ENCODE results near the gene BCAS1.

BCAS1 gene

GRCh38 chr20:53964501-53965253 lies 105.7 kb downstream of the BCAS1 start:
- TF ChIP-seq CTCF (IDR thresholded peaks at IDR 0.05; ENCODE audit: low read depth, low read length): no peak
- no peak for DNase-seq (ENCODE audit: low read depth in 2 of 2)
- no peak overlapping the region for H3K4me3 ChIP-seq (replicated peaks in 1 of 2; ENCODE audit: low read depth in 2 of 2, low read length in 2 of 2)

GRCh38 chr20:53964067-53964466 lies 106.3 kb downstream of the BCAS1 start:
- no peak for DNase-seq (ENCODE audit: low read depth in 2 of 2)
- H3K4me3 ChIP-seq (replicated peaks in 1 of 2; ENCODE audit: low read depth in 2 of 2, low read length in 2 of 2): no peak overlapping the region
- TF ChIP-seq CTCF (IDR thresholded peaks at IDR 0.05; ENCODE audit: low read depth, low read length): no peak

GRCh38 chr20:53963635-53964034 lies 106.8 kb downstream of the BCAS1 start:
- no peak overlapping the region for H3K4me3 ChIP-seq (replicated peaks in 1 of 2; ENCODE audit: low read depth in 2 of 2, low read length in 2 of 2)
- no peak for TF ChIP-seq CTCF (IDR thresholded peaks at IDR 0.05; ENCODE audit: low read depth, low read length)
- no peak for DNase-seq (ENCODE audit: low read depth in 2 of 2)

- no peak for TF ChIP-seq CTCF (IDR thresholded peaks at IDR 0.05; ENCODE audit: low read depth, low read length)
- no peak for DNase-seq (ENCODE audit: low read depth in 2 of 2)
- H3K4me3 ChIP-seq (replicated peaks in 1 of 2; ENCODE audit: low read depth in 2 of 2, low read length in 2 of 2): no peak overlapping the region
Measured at GRCh38 chr20:53962388-53962787, 108.0 kb downstream of the BCAS1 start.

GRCh38 chr20:53961527-53961926 lies 108.9 kb downstream of the BCAS1 start:
- TF ChIP-seq CTCF (IDR thresholded peaks at IDR 0.05; ENCODE audit: low read depth, low read length): no peak
- DNase-seq (ENCODE audit: low read depth in 2 of 2): peak in 1 of 2 donors; percentile 43
- no peak overlapping the region for H3K4me3 ChIP-seq (replicated peaks in 1 of 2; ENCODE audit: low read depth in 2 of 2, low read length in 2 of 2)

- no peak overlapping the region for H3K4me3 ChIP-seq (replicated peaks in 1 of 2; ENCODE audit: low read depth in 2 of 2, low read length in 2 of 2)
- no peak for DNase-seq (ENCODE audit: low read depth in 2 of 2)
- no peak for TF ChIP-seq CTCF (IDR thresholded peaks at IDR 0.05; ENCODE audit: low read depth, low read length)
Measured at GRCh38 chr20:53960579-53961272, 109.7 kb downstream of the BCAS1 start.

All from cardiac fibroblast (primary cell).